NCI-H526 treated with DMSO at 0.1 percent for 48 hours (cell line): ENCODE results near the gene RAB5IF.
"Not testable (repeated sequence)": the region's sequence is repeated elsewhere in the genome, so short reads cannot be mapped to it uniquely, and the experiment has no call there.

Experiments
- DNase-seq: peaks from one replicate; lab custom pipeline; 2025; lab: John Stamatoyannopoulos, UW

The RAB5IF gene, protein sequence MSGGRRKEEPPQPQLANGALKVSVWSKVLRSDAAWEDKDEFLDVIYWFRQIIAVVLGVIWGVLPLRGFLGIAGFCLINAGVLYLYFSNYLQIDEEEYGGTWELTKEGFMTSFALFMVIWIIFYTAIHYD

DNA sequence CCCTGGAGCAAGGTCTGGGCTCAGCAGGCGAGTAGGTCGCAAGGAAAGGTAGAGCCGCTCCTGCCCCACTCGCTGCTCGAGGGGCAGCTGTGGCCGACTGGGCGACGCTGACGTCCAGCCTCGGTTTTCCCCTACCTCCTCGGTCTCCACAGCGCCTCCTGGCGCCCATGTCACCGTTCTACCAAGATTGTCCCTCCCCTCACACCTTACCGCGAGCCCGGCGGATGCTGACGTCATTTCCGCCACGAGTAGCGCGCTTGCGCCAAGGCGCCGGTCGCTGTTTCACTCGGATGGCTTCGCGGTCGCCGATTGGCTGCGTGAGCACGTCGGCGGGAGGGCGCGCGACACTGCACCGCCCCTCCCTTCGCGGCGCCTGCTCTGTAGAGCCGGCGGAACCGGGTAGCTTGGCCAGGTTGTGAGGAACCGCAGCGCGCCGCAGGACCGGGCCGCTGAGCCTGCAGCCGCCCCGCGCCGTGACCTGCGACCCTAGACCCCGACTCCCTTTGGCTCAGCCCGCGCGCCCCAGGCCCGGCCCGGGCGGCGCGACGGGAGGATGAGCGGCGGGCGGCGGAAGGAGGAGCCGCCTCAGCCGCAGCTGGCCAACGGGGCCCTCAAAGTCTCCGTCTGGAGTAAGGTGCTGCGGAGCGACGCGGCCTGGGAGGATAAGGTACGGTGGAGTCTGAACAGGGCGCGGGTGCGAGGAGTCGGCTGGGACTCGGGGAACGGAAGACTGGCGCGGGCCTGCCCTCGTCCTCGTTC, at the start of gene RAB5IF:
Gene RAB5IF, plus strand, starts transcription at position 381 of the 759 bp plus-strand sequence. Its CDS starts 173 bp downstream, at position 554.
- peak; percentile 98 for DNase-seq

DNA sequence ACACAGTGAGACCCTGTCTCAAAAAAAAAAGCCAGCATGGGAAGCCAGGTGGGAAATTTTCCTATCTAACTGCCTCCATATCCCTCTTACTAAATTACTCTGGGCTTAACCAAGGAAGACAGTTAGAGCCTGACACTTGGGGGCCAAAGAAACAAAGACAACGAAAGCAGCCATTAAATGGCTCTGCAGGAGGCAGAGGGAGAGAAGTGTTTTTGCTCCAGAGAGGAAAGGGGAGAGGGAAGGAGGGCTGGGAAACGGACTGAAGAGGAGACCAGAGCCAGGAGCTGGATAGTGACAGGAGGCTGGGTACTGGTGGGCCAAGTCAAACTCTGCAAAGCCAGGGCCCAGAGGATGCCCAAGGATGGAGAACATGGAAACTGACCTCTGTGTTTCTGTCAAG, 42.9 kb upstream of the RAB5IF start:
- DNase-seq: no peak

DNA sequence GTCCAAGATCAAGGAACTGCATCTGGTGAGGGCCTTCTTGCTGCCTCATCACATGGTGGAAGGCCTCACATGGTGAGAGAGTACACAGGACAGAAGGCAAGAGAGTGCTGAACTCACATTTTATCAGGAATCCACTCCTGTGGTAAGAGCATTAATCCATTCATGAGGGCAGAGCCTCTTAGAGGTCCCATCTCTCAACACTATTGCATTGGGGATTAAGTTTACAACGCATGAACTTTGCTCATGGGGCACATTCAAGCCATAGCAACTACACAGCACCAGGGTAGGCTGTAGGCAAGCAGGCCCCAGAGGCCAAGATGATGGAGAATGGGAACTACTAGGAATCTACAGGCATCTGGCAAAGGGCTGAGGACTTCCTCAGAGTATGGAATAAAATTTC, 42.2 kb upstream of the RAB5IF start:
- DNase-seq: no peak

DNA sequence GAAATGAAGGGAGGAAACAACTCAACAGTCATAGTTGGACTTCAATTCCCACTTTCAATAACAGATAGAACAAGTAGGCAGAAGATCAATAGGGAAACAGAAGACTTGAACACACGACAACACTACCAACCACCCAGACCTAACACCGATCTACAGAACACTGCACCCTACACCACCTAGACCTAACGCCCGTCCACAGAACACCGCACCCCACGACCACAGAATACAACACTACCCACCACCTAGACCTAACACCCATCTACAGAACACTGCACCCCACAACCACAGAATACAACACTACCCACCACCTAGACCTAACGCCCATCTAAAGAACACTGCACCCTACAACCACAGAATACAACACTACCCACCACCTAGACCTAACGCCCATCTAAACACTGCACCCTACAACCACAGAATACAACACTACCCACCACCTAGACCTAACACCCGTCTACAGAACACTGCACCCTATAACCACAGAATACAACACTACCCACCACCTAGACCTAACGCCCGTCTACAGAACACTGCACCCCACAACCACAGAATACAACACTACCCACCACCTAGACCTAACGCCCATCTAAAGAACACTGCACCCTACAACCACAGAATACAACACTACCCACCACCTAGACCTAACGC, 41.4 kb upstream of the RAB5IF start:
- not testable (repeated sequence) for DNase-seq

DNA sequence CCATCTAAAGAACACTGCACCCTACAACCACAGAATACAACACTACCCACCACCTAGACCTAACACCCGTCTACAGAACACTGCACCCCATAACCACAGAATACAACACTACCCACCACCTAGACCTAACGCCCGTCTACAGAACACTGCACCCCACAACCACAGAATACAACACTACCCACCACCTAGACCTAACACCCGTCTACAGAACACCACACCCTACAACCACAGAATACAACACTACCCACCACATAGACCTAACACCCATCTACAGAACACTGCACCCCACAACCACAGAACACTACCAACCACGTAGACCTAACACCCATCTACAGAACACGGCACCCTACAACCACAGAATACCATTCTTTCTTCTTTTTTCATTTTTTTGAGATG, 40.9 kb upstream of the RAB5IF start:
- not testable (repeated sequence) for DNase-seq

DNA sequence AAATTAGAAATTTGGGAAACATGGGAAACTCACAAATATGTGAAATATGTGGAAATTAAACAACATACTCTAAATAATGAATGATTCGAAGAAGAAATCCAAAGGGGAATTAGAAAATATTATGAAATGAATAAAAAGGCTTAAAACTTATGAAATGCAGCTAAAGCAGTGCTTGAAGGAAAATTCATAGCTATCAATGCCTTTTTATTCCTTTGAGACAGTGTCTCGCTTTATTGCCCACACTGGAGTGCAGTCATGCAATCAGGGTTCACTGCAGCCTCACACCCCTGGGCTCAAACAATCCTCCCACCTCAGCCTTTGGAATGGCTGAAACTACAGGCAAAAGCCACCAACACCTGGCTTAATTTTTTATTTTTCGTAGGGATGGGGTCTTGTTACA, 40.1 kb upstream of the RAB5IF start:
- no peak for DNase-seq

DNA sequence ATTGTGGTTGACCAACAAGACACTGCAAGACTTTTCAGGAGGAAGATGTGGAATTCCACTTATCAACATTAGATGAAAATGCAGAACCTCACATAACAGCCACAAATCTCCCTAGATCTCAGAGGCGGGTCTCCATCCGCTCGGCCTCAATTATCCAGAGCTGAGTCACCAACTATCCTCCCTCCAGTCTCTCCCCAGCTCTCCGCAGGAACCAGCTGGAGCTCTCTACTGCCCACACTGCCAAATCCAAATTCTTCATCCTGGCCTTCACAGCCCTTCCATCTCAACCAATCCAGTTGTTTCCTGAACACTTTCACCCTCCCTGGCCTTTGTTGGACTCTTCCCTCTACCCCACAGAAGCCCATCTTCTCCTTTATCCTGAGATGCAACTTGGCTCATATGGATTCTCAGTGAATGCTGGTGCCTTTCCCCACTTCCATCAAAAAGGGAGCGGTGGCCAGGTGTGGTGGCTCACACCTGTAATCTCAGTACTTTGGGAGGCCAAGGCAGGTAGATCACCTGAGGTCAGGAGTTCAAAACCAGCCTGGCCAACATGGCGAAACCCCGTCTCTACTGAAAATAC, 35.6 kb upstream of the RAB5IF start:
- DNase-seq: no peak

DNA sequence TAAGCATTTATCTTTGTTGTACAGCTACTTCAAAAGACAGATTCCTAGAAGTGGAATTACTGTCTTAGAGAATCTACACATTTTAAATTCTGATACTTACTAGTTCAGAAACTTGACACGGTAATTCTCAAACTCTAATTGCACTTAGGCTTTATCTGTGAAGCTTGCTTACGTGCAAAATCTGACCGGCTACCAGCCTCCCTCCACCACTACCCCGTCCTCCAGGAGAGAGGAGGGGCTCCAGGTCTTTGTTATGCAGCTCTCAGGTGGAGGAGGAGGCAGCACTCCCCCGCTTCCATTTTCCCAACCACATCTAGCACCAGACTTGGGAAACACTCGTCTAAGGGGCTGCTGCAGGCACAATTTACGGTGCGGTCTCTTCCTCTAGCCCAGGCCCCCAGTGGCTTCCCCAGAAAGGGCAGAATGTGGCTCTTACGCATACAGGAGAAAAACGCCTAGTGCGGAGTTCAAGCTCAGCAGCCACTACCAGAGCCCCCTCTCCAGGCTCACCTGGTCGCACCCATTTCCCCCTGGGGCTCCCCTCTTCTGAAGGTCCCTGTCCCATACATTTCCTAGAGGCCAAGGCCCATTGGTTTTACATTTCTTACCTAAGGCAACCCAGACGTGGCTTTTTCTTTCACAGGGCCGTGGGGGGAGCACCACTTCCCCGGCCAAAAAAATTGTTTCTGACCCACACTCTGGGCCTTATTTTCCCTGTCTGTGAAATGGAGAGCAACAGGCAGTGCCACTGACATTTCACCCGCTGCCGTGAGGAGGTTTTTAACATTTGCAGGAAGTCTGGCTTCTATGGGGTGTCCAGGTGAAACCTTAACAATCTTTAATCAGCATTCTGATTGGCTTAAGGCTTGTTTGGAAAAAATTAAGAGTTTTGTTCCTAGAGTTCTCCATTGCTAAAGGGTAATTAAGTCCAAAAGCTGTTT, 33.7 kb upstream of the RAB5IF start:
- DNase-seq: no peak

DNA sequence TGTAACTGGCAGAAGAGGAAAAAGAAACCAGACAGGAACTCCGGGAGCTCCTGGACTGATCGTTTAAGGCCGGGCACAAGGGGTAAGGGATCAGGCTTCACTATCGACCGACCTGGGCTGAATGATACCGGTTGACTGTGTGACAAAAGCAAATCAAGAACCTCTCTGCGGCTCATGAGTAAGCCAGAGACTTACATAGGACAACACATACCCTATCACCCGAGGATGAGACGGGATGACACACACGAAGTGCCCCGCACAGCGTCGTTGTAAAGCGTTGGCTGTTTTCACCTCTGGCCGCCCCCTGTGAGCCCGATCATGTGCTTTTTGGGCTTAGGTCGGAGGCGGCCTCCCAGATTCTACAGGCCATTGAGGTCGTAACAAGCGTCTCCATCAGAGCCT, 32.9 kb upstream of the RAB5IF start:
- DNase-seq: no peak

DNA sequence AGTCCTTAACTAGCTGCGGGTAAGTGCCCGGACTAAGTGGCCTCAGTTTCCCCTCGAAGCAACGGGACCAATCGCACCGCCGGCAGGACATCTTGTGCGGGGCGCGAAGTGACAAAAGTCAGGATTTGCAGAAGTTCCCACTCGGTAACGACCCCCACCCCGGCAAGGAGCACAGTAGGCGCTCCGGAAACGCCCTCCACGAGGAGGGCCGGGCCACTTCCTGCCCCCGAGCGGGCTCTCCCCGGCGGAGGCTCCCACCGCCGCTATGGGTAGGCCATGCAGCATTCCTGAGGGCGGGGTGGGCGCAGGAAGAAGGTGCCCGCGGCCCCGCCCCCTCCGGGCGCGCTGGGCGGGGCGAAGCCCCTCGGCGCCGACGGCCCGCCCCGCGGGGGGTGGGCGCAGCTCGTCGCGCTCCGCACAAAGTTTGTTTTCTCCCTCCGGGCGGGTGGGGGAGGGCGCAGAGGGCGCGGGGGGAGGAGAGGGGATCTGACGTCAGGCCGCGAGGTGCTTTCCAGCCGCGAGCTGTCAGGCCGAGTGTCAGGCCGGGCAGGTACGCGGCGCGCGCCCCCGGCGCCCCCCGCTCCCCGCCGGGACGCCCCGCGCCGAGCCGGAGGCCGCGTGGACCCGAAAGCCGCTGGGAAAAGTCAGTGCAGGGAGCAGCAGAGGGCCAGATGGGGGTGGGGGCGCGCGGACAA, 32.3 kb upstream of the RAB5IF start, which contains the start of gene TGIF2:
Gene TGIF2, plus strand, starts transcription at position 495 of the 695 bp plus-strand sequence. CDS start 5,178 bp downstream, outside the sequence.
- peak; percentile 65 for DNase-seq

DNA sequence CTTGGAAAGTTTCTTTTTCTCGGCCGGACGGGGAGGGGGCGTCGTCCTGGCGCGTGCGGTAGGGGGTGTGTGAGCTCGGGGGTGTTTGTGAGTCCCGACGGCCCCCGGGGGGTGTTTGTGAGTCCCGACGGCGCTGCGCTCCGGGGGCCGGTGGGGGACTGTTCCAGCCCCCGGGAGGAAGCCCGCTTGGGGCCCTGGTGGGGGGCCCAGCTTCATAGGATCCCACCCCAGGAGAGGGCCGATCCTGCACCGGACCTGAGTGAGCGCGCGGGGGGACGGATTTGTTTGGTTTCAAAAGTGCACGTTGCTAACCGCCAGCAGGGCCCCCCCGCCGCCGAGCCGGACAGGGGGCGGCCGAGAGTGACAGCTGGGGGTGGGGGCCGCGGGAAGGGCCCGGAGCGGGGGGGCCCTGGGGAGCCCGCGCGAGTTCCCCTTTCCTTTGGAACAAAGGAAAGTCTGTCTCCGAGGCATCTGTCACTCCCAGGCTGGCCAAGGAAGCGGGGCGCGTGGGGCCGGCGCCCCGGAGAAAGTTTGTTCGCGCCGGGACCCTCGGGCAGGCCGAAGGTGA, 31.7 kb upstream of the RAB5IF start:
- no peak for DNase-seq

DNA sequence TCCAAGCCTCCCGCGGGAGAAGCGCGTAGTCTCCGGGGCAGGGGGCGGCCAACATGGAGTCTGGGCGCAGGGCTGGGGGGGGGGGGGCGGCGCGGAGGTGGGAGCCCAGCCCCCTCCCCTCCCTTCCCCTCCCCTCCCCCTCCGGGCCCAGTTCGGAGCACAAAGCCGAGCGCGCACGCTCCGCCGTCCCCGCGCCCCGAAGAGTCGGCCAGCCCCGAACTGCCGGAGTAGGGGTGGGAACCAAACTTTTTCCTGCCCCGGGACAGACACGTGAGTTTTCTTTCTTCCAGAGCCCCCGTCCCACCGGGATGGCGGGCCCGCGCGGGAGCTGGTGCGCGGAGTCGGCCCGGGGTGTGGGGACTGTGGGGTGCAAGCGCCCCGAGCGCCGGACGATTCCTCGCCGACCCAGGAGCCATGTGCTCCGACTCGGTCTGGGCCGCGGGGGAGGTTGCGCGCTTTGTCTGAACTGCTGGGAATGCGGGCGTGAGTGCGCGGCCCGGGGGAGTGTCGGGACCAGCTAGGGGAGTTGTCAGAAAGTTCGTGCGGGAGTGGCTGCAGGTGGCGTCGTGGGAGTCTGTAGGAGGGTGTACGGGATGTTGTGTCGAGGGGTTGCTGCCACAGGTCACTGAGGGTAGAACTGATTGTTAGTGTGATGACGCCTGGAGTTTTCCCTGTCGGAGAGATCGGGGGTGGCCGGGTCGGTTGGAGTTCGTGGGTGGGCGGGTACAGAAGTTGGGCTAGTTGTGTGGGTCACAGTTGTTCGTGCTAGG, 31.0 kb upstream of the RAB5IF start:
- DNase-seq: no peak

DNA sequence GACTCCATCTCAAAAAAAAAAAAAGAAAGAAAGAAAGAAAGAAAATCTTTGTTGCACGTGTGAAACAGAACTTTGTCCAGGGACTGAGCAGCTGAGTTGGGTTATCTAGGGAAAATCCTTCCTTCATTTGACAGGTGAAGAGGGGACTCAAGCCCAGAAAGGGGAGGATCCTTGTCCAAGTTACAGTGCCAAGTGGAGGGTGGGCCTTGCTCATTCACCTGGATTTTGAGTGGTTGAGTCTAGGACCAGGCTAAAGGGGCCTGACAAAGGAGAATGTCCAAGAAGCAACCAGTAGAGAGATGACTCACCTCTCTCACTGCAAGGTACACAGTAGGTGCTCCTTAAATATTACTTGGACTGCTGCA, 29.5 kb upstream of the RAB5IF start:
- DNase-seq: no peak

DNA sequence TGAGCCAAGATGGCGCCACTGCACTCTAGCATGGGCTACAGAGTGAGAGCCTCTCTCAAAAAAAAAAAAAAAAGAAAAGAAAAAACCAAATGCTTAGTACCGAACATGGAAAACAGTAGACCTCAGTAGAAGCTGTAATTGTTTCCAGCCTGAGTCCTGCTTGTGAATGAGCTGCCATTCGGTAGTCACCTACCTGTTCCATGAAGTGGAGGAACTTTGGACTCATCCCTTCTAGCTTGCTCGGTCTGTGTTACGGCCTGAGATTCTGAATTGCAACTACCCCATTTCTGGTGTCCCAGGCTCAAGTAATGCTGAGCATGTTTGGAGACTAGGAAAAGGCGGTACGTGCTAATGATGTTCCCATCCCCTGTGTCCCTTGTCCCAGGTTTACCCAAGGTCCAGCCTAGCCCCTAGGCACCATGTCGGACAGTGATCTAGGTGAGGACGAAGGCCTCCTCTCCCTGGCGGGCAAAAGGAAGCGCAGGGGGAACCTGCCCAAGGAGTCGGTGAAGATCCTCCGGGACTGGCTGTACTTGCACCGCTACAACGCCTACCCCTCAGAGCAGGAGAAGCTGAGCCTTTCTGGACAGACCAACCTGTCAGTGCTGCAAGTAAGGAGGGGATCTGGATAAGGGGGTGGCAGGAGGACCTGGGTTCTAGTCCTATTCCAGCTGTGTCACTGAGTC, 27.1 kb upstream of the RAB5IF start:
- DNase-seq: no peak

DNA sequence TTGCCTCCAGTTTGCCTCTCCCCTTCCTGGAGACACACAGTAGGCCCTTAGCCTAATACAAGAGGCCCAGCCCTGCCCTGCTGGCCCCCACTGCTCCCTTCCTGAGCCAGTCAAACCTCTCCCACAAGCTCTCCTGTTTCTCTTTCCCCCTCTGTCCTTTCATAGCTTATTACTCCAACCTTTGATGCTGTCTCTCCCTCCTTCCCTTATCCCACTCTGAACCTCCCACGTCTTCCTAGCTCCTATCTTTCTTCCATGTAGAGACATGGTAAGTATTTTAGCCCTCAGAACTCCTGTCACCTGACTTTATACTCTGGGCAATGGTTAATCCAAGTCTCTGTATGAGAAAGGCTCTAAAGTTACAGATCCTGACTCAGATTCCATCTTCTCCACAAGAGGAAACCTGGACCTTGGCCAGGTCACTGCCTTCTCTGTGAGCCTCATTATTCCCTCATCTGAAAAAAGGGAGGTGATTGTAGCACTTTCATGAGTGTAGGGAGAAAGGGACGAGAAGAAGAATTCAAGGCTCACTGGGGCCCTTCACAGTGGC, 25.5 kb upstream of the RAB5IF start:
- DNase-seq: no peak

DNA sequence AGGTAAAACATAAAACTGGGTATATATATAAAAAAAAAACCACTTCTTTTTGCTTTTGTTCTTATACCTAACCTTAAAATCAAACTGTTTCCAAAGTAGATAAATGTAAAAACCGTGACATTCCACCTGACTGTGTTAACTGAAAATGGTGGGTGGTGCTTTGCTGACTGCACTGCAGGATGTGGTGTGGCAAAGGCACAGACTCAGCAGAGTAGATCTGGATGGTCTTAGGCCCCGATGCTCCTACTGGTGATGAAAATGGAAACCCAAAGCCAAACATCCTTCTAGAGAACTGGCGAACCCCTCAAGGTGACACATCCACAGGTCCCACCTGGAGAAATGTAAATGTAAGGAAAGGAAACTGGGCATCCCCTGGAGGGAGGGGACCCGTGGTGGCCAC, 23.3 kb upstream of the RAB5IF start:
- no peak for DNase-seq

DNA sequence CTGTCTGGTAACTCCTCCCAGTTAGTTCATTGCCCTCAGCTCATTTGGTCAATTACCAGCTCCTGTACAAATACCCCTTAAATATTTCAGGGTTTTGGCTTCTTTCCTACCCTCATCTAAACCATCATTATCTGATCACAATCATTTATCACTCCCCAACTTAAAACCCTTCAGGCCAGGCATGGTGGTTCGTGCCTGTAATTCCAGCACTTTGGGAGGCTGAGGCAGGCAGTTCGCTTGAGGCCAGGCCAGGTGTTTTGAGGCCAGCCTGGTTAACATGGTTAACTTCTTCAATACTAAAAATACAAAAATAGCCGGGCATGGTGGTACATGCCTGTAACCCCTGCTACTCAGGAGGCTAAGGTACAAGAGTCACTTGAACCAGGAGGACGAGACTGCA, 22.8 kb upstream of the RAB5IF start:
- no peak for DNase-seq

DNA sequence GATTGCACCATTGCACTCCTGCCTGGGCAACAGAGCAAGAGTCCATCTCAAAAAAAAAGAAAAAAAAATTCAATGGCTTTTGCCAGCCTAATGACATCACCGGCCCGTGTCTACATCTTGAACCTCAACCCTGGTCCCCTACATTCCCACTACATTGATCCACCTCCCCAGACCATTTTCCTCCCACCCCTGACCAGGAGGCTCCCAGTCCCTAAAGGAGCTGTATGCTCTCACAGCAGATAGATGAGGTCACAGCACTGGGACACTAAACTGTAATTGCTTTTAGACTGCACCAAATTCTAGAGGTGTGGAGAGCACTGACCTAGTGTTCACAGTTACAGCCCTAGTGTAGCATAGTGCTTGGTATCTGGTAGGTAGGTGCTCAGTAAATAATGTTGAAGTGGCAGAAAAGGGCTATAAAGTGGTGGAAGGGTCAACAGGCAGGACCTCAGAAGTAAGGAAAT, 21.5 kb upstream of the RAB5IF start:
- no peak for DNase-seq
